Fibroblast of skin of back (primary cell): ENCODE data around the gene MPND.
A peak's percentile ranks its signal among the peaks of the same experiment; 100 is the strongest.
"Not testable (repeated sequence)": the region's sequence is repeated elsewhere in the genome, so short reads cannot be mapped to it uniquely, and the experiment has no call there.

ENCODE experiments used
- DNase-seq: peaks from one replicate; pipeline ENCODE4 v3.0.0-alpha.2; 2013

Gene MPND

DNA sequence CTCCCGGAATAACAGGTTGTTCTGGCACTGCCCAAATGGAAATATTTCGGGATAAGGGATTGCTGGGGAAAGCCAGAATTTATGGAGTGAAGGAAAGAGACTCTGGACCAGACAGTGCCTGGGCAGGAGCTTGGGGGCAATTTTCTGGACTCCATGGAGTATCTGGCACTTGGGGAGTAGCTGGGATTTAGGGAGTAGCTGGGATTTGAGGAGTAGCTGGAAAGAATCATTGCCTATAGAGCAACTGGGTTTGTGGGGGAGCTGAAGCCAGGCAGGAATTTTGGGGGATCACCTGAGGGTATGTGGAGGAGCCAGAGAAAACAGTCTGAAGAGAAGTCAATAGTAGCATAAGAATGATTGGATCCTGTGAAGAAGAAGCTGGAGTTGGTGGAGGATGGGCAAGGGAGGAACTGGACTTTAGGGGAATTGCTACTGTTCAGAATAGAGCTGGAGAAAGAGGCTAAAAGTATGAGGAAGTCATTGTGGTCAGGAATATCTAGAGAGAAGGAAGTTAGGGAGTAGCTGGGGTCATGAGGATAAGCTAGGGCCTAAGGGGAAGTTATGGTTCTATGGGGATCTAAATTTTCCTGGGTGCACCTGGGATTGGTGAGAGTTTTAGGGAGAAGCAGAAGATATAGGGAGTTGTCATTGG, 24.2 kb upstream of the MPND start:
- DNase-seq: no peak

DNA sequence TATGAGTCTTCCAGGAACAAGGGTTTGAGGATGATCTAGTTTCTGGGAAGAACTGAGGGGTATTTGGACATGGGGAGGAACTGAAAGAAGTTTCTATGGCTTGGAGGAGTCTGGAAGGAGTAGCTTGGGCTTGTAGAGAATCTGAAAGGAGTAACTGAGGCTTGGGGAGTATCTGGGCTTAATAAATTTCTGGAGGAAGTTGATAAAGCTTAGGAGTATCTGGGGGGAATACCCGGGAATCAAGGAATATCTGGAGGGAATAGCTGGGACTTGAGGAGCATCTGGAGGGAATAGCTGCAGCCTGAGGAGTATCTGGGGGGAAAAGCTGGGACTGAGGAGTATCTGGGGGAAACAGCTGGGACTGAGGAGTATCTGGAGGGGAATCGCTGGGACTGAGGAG, 22.9 kb upstream of the MPND start:
- no peak for DNase-seq

DNA sequence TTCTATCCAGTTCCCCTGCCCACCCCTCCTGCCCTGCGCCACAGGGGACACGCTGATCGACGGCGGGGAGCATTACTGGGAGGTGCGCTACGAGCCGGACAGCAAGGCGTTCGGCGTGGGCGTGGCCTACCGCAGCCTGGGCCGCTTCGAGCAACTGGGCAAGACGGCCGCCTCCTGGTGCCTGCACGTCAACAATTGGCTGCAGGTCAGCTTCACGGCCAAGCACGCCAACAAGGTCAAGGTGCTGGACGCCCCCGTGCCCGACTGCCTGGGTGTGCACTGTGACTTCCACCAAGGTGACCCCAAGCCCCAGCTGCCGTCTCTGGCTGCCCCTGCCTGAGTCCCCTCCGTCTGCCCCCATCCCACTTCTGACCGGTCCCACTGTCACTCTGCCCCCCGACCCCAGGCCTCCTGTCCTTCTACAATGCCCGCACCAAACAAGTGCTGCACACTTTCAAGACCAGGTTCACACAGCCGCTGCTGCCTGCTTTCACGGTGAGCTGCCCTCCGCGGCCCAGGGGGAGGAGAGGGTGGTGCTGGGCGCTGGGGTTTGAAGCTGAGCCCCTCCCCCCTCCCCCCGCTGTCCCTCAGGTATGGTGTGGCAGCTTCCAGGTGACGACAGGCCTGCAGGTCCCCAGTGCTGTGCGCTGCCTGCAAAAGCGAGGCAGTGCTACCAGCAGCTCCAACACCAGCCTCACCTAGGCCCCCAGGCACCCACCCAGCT, 20.3 kb upstream of the MPND start:
- no peak for DNase-seq

DNA sequence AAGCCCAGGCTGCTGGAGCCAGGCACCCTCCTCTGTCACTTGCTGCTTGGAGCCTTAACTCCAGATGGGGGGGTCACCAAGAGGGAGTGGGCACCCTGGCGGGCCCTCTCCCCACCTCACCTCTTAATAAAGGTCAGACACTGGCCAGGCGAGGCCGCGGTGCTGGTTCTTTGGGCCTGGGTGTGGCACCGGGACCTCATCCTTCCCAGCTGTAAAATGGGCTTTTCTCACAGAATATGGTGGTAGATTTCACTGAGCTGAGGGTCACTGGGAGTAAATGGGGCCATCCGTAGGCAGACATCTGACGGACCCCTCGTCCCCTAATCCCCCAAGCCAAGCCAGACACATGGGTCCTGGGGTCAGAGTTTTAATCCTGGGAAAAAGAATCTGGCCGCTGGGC, 19.7 kb upstream of the MPND start:
- DNase-seq: no peak

DNA sequence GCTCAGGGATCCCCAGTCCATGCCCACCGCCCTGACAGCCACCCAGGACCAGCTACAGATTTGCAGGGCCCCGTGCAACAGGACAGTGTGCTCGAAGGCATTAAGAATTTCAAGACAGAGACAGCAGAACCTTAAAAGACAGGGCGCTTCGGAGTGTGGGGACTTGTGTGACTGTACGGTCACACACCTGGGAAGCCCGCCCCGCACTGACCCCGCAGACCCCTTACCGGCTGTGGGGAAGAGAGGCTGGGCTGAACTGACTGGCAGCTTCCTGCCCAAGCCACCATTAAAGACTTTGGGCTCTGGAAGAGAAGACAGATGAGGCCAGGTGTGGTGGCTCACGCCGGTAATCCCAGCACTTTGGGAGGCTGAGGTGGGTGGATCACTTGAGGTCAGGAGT, 19.1 kb upstream of the MPND start:
- DNase-seq: no peak

DNA sequence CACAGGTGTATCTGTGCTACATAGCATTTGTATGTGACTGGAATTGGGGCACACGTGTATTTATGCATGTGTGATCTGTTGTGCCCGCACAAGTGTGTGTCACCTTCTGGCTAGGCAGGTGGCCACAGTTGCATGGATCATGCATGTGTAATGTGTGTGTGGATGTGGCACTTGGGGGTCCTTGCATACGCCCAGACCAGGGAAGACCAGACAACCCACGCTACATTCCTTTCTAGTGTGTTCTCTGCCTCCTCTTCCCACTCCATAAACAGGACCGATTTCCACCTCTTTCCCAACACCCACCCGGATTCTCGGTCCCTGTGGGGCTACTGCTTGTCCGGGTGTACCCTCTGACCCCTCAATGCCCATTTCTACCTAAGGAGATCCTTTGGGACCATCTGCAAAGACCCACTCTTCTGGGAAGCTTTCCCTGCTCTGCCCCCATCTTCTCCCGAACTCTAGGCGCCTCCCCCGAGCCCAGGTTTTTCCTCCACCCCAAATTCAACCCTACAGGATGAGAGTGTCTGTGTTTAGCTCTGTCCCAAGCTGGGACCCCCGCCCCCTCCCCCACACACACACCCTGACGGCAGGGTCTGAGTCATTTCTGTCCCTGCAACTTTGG, 17.0 kb upstream of the MPND start:
- DNase-seq: no peak

DNA sequence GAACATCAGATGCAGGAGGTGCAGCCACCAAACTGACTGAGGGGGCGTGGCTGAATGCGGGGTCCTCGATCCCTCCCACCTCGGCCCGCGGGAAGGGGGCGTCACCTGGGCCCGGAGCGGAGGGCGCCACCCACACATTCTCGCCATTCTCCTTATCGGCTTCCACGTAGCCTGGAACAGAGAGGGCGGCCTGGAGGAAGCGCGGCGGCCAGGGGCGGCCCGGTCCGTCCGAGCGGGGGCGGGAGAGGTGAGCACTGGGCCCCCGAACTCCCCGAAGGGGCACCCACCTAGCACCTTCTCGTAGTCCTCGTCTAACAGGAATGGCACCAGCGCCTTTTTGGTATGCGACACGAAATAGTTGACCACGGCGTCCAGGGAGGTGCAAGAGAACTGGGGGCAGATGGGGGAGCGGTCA, 16.5 kb upstream of the MPND start:
- no peak for DNase-seq

DNA sequence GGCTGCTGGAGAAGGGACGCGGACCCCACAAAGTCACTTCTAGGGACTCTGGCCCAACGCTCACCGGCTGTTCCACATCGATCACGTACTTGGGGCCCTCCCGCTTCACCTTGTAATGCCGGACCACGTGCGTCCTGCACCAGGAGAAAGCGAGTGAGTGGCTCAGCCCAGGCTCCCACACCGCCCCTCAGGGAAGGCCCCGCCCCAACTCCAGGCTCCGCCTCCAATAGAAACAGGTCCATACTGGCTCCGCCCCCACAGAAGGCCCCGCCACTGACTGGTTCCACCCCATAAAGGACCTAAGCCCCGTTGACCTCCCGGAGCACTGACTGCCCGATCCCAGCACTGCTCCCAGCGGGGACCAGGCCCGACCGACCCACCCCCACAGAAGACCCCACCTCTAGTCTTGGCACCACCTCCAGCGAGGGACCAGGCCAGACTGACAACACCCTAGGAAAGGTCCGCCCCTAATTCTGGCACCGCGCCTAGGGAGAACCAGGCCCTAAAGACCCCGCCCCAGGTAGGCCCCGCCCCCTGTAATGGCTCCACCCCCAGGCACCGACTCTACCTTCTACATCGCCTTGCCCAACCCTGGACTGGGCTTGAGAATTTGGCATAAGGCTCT, 16.0 kb upstream of the MPND start:
- peak; percentile 41 for DNase-seq

DNA sequence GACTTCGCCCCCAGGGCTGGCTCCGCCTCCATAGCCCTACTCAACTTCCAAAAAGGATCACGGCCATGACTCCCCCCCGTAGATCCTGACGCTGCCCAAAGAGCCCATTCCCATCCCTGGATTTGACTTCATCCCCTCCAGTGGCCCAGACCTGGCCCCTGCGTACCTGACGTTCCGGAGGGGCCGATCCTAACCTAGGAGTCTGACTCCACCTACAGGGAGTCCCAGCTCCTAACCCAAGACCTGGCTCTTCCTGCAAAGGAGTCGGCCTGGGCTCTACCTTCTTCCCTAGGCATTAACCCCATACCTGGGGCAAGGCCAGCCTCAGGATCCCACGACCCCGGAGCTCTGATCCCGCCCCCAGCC, 15.5 kb upstream of the MPND start:
- DNase-seq: no peak

DNA sequence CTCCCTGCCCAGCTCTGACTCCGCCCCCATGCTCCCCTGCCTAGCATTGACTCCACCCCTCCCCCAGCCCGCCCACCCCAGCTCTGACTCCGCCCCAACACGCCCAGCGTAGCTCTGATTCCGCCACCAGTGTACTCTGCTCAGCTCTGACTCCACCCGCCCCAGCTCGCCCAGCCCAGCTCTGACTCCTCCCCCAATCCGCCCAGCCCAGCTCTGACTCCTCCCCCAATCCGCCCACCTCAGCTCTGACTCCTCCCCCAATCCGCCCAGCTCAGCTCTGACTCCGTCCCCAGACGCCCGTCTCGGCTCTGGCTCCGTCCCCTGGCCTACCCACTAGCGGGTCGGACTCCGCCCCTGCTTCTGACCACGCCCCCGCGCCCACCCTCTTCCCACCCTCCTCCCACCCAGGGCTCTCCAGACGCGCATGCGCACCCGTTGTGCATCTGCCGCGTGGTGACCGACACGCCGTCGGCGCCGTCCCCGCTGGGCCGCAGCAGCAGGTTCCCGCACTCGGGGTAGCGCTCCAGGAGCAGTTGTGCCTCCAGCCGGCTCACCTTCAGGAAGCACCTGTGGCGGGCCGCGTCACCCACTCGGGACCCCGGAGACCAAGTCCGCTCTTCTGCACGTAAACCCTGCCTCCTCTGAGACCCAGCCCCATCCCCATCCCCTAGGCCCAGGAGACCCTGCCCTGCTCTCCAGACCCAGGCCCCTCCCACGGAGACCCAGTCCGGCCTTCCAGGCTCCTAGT, 14.9 kb upstream of the MPND start:
- DNase-seq: peak; percentile 81

DNA sequence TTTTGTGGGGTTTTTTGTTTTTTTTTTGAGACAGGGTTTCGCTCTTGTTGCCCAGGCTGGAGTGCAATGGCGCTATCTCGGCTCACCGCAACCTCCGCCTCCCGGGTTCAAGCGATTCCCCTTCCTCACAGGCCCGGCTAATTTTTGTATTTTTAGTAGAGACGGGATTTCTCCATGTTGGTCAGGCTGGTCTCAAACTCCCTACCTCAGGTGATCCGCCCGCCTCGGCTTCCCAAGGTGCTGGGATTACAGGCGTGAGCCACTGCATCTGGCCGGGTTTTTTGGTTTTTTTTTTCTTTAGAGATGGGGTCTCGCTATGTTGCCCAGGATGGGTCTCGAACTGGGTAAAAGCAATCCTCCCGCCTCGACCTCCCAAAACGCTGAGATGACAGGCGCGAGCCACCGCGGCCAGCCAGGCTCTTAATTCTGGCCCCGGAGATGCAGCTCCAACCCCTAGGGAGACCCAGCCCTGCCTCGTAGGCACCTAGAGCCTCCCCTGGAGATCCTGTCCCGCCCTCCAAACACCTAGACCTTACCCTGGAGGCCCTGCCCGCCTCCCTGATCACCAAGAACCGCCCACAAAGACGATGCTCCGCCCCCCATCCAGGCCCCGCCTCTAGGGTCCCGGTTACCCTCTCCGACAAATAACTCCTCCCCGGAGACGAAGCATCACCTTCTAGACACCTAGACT, 14.2 kb upstream of the MPND start:
- DNase-seq: not testable (repeated sequence)

DNA sequence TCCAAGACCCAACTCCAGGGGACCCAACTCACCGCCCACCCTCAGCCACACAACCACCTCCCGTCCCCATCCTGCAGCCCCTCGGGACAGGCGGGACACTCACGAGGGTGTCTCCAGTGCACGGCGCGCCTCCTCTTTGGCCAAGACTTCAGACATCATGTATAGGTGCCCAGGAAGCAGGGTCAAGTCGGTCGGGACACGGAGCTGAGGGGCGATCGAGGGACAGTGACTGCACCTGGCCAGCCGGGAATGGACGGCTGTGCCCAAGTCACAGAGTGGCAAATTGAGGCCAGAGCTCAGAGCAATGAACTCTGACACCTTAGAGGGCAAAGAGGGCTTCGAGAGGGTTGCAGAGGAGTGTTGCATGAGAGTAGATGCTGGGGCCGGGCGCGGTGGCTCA, 13.5 kb upstream of the MPND start:
- DNase-seq: no peak

DNA sequence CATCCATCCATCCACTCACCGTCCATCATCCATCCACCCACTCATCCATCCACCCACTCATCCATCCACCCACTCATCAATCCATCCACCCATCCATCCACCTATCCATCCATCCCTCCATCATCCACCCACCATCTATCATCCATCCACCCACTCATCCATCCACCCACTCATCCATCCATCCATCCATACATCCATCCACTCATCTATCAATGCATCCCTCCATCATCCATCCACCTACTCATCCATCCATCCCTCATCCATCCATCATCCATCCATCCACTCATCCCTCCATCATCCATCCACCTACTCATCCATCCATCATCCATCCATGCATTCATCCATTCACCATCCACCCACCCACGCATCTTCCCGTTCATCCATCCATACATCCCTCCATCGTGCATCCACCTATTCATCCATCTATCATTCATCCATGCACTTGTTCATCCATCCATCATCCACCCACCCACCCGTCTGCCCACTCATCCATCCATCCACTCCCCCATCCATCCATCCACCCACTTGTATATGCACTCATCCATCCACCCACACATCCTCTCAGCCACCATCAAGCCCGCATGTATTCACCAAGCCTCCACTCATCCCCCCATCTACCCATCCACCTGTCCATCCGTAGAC, 8.3 kb upstream of the MPND start:
- no peak for DNase-seq

DNA sequence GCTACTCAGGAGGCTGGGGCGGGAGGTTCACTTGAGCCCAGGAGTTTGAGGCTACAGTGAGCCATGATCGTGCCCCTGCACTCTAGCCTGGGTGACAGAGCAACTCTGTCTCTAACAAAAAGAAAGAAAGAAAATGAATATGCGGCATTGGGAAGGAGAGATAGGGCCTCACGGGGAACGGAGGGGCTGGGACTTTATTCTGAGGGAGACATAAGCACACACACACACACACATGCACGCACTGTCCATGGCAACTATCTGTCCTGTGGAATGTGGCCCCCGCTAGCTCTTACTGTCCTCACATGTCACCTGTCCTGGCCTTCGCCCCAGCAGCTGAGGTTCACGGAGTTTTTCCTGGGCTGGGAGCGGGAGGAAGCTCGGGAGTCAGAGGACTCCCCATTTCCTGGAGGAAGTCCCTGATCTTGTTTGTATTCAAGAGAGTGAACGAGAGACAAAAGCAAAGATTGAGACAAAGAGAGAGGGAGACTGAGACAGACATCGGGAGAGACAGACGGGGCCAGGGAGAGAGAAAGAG, 5.4 kb upstream of the MPND start:
- no peak for DNase-seq

DNA sequence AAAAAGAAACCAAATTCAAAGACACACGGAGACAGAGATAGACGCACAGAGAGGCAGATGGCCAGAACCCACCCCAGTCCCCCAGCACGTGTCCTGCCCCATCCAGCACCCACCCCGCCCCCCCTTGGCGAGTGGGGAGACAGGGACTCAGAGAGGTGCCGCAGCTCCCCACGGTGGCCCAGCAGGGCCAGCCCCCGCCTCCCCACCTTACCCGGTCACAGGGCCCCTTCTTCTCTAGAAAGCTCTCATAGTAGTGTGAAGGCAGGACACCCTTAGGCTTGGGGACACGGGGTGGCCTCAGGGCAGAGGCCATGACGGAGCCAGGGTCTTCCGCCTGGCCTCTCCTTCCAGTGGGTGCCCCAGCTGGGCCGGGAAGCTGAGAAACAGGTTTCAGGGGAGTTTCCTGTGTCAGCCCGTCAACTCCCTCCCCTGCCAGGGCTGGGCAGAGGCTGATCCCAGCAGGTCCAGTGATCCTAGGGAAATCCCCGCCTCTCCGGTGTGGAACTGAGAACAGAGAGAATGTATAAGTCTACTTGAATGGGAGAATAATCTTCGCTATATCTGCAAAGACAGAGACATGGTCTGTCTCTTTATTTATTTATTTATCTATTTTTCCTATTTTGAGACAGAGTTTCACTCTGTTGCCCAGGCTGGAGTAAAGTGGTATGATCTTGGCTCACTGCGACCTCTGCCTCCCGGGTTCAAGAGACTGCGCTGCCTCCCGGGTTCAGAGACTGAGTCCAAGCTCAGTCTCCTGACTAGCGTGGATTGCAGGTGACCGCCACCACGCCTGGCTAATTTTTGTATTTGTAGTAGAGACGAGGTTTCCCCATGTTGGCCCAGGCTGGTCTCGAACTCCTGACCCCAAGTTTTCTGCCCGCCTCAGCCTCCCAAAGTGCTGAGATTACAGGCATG, 4.7 kb upstream of the MPND start, which contains the start of gene STAP2:
Gene STAP2, minus strand, starts transcription at position 387 of the 915 bp plus-strand sequence. Its CDS starts 74 bp downstream, at position 313.
- DNase-seq: no peak

DNA sequence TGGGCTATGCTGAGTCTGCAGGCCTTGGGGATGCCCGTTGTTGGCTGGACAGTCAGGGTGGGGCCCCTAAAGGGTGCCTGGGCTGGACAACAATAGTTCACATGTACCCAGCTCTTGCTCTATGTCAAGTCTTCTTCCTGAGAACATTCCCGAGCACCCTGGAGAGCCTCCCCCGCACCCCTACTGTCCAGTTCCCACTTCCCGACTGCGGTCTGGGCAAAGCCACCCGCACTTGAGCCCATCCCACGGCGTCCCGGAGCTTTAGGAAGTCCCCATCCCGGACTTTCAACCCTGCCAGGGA, 1.1 kb upstream of the MPND start:
- no peak for DNase-seq

DNA sequence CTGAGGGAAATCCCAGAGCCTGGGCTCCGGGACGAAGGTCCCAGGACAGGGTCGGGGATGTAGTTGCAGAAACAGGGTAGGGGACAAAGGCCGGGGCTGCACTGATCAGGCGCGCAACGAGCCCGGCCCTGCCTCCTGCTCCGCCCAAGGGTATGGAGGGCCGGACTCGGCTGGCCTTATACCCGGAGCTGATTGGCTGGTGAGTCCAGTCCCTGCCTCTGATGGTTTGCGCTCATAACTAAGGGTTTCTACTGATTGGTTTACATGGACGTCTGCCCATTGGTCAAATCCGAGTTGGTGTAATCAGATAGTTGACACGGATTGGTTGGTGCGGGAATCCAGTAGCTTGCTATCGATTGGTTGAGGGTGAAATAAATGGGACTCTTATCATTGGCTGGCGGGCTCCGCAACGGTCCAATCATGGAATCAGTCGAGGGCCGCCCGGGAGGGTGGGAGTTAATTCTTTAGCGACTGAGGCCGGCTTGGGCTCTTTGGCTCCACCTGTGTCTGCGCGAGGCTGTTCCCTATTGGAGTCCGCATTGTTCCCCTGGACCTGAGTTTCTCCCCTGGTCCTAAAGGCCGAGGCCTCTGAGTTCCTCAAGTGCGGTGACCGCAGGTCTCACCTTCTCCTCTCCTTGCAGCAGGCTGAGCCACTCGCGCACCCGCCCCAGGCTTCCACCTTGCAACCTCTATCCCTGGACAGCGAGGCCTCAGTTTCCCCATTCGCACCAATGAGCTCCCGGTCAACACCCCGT, 570 bp upstream of the MPND start:
- DNase-seq: peak; percentile 100

DNA sequence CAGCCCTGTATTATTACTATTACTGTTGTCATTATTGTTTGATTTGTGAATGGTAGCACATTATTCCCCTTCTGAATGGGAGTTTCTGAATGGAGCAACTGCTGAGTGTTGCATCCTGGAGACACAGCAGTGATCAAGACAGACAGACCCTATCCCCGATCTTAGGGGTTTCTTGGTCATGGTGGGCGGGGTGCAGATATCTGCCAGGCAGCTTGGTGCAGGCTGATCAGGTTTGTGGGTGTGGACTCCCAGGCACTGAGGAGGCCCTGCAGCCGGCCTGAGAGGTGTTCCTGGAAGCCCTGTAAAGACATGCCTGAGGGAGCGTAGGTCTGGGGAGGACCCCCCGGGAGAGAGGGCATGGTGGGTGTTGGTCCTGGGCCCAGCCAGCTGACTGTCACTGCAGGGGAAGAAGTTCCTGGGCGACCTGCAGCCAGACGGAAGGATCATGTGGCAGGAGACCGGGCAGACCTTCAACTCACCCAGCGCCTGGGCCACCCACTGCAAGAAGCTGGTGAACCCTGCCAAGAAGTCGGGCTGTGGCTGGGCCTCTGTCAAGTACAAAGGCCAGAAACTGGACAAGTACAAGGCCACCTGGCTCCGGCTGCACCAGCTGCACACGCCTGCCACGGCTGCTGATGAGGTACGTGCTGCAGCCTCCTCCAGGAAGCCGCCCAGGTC, 2.1 kb downstream of the MPND start:
- DNase-seq: no peak

DNA sequence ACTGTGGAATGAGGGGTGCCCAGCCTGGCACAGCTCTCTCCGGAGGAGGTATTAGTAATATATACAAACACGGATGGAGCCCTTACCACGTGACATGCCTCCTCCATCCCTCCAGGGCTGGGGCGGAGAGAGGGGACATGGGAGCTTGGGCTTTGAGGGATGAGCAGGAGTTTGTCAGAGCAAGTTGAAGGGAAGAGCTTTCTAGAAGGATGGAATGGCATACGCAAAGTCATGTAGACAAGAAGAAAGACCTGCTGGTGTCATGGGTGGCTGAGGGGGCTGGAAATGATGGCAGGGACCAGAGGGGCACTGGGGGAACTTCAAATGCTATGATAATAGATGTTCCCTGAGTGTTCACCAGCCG, 2.6 kb downstream of the MPND start:
- no peak for DNase-seq
